DND-41 (cell line): ENCODE measurements around the gene KCNMB1.

Experiments
- ATAC-seq: fragments of 200-7000 bp; cut with Tn5 transposase; 3 replicates; pipeline ENCODE4 v1.9.1; 2021; ENCODE audit warnings: low read depth; ENCODE audit not compliant: insufficient read depth
- DNase-seq: peaks from one replicate; pipeline ENCODE4 v3.0.0-alpha.2; 2020
- H2AFZ ChIP-seq: 2 replicates; pipeline ENCODE4 v1.6.0; 2012; ENCODE audit warnings: low read depth, low read length
- H3K27ac ChIP-seq: 2 replicates; pipeline ENCODE4 v1.5.1; 2012; ENCODE audit warnings: low read length, inconsistent platforms
- H3K27me3 ChIP-seq: fragments of 200-600 bp; sonication (generic); 2 replicates; pipeline ENCODE4 v1.6.0; 2012; ENCODE audit warnings: low read length, mild to moderate bottlenecking, inconsistent platforms; ENCODE audit not compliant: insufficient read depth, poor library complexity
- H3K36me3 ChIP-seq: 2 replicates; pipeline ENCODE4 v1.5.1; 2012; ENCODE audit warnings: low read length, inconsistent platforms; ENCODE audit not compliant: insufficient read depth
- H3K4me1 ChIP-seq: 2 replicates; pipeline ENCODE4 v1.5.1; 2012; ENCODE audit warnings: mild to moderate bottlenecking, low read length; ENCODE audit not compliant: insufficient read depth
- H3K4me2 ChIP-seq: 2 replicates; pipeline ENCODE4 v1.6.0; 2012; ENCODE audit warnings: mild to moderate bottlenecking, moderate library complexity, low read length, inconsistent platforms; ENCODE audit not compliant: insufficient read depth
- H3K4me3 ChIP-seq, 2 experiments: fragments of 200-600 bp in 1 of 2; shearing (Covaris generic) in 1 of 2; 2 replicates each; pipeline ENCODE4 v1.5.1; 2012 to 2016; ENCODE audit warnings: inconsistent platforms in 2 of 2, low read length in 2 of 2, mild to moderate bottlenecking in 2 of 2, low read depth in 1 of 2, moderate library complexity in 1 of 2
- H3K79me2 ChIP-seq: 2 replicates; pipeline ENCODE4 v1.6.0; 2012; ENCODE audit warnings: low read length, inconsistent platforms; ENCODE audit not compliant: insufficient read depth
- H3K9ac ChIP-seq: 2 replicates; pipeline ENCODE4 v1.6.0; 2012; ENCODE audit warnings: low read depth, mild to moderate bottlenecking, inconsistent platforms, low read length, moderate library complexity
- H3K9me3 ChIP-seq: 2 replicates; pipeline ENCODE4 v1.5.1; 2012; ENCODE audit warnings: low read length, moderate library complexity, mild to moderate bottlenecking, inconsistent platforms; ENCODE audit not compliant: insufficient read depth, severe bottlenecking
- H4K20me1 ChIP-seq: 2 replicates; pipeline ENCODE4 v1.6.0; 2012; ENCODE audit warnings: low read length; ENCODE audit not compliant: insufficient read depth
- EZH2 ChIP-seq: IDR thresholded peaks from 3 replicates; pipeline ENCODE4 v1.6.1; 2012; ENCODE audit warnings: borderline replicate concordance, low read depth, mild to moderate bottlenecking, moderate library complexity, low read length, inconsistent platforms; ENCODE audit not compliant: severe bottlenecking
- TF ChIP-seq, protein P1 (sequence below): IDR thresholded peaks from 2 replicates; pipeline ENCODE4 v1.5.1; 2012; ENCODE audit warnings: borderline replicate concordance, low read length, moderate library complexity, mild to moderate bottlenecking; ENCODE audit not compliant: poor library complexity, severe bottlenecking; ENCODE audit errors: extremely low read depth

KCNMB1 gene

DNA sequence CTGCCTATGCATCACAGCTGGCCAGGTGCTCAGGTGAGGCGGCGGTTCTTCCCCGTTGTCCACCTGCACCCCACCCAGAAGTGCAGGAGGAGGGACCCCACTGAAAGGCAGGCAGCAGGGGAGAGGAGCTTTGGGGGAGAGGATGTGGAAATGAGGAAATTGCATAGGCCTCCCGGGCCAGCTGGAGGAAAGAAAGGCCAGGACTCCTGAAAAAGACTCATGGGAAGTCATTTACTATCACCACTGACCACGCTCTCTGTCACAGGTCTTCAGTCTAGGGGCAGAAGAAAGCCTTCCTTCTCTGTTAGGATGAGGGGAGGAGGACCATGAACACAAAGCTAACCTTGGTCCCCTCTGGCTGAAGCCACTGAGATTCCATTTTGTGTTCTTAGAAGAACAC lies 28.1 kb downstream of the KCNMB1 start:
- H2AFZ ChIP-seq, result no peak overlapping the region
- no peak overlapping the region for H3K9ac ChIP-seq
- ATAC-seq (no peak), DNase-seq (no peak)
- H3K9me3 ChIP-seq, result no peaks in the 10 kb centered on the region
- no peak overlapping the region for H3K4me3 ChIP-seq
- no peaks in the 10 kb centered on the region for H3K79me2 ChIP-seq
- TF ChIP-seq, protein P1, sequence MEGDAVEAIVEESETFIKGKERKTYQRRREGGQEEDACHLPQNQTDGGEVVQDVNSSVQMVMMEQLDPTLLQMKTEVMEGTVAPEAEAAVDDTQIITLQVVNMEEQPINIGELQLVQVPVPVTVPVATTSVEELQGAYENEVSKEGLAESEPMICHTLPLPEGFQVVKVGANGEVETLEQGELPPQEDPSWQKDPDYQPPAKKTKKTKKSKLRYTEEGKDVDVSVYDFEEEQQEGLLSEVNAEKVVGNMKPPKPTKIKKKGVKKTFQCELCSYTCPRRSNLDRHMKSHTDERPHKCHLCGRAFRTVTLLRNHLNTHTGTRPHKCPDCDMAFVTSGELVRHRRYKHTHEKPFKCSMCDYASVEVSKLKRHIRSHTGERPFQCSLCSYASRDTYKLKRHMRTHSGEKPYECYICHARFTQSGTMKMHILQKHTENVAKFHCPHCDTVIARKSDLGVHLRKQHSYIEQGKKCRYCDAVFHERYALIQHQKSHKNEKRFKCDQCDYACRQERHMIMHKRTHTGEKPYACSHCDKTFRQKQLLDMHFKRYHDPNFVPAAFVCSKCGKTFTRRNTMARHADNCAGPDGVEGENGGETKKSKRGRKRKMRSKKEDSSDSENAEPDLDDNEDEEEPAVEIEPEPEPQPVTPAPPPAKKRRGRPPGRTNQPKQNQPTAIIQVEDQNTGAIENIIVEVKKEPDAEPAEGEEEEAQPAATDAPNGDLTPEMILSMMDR, result no peak
- no peak for TF ChIP-seq EZH2
- no peaks in the 10 kb centered on the region for H3K36me3 ChIP-seq
- H3K4me1 ChIP-seq, result no peaks in the 10 kb centered on the region
- H3K27ac ChIP-seq, result no peak overlapping the region
- no peaks in the 10 kb centered on the region for H4K20me1 ChIP-seq
- no peaks in the 10 kb centered on the region for H3K27me3 ChIP-seq
- H3K4me2 ChIP-seq, result no peak overlapping the region

DNA sequence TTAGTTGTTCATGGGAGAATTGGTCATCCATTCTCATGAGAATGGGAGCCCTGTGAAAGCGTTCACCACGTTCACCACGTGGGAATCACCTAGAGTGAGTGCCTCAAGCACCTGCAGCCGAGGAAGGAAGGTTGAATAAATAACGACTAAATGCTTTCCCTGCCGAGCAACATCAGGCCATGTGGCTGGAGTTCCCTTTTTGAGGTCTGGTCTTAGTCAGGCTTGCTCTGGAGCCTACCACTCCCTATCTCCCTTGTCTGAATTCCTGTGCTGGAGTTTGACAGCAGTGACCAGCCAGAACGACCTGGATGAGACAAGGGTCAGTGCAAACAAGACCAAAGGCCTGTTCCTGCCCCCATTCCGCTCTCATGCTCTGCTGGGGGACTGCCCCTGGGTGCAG lies 28.5 kb downstream of the KCNMB1 start:
- DNase-seq, result no peak
- no peak overlapping the region for H2AFZ ChIP-seq
- no peaks in the 10 kb centered on the region for H3K27me3 ChIP-seq
- no peak overlapping the region for H3K4me3 ChIP-seq
- TF ChIP-seq EZH2, result no peak
- TF ChIP-seq, protein P1, result no peak
- no peaks in the 10 kb centered on the region for H4K20me1 ChIP-seq
- no peaks in the 10 kb centered on the region for H3K4me1 ChIP-seq
- H3K9me3 ChIP-seq, result no peaks in the 10 kb centered on the region
- no peak for ATAC-seq
- no peak overlapping the region for H3K9ac ChIP-seq
- H3K36me3 ChIP-seq, result no peaks in the 10 kb centered on the region
- no peak overlapping the region for H3K4me2 ChIP-seq
- H3K79me2 ChIP-seq, result no peaks in the 10 kb centered on the region
- no peak overlapping the region for H3K27ac ChIP-seq

DNA sequence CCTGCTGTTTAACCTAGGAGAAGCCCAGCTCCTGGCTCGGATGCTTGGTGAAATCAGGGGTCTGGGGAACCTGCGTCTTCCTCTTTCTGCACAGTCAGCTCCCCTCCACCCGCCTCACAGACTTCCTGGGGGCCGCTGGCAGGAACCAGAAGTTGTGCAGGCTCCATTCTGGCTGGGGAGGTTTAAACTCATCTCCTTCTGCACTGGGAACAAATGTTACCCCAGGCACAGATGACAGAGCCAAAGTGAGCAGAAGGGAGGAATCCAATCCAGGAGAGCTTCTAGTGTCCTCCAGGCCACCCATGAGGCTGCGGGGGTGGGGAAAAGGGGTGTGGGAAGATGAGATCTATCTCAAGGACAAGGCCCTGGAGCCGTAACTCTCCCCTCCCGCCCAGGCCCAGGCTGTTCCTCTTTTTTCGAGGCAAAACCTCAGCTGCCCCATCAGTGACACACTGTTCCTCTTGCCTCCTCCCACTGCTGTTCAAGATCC lies 31.2 kb downstream of the KCNMB1 start:
- H3K27ac ChIP-seq, result no peak overlapping the region

More for the DNA sequence above, 31.2 kb downstream of the KCNMB1 start:
- Histone ChIP-seq H3K36me3 (no peaks in the 10 kb centered on the region), H3K4me1 (no peaks in the 10 kb centered on the region), H2AFZ (no peak overlapping the region), H4K20me1 (no peaks in the 10 kb centered on the region), H3K27me3 (no peaks in the 10 kb centered on the region), H3K9ac (no peak overlapping the region), H3K4me3 (no peak overlapping the region), H3K9me3 (no peaks in the 10 kb centered on the region), H3K79me2 (no peaks in the 10 kb centered on the region), H3K4me2 (no peak overlapping the region)
- TF ChIP-seq EZH2, result no peak
- TF ChIP-seq, protein P1, result no peak
- ATAC-seq (no peak), DNase-seq (no peak)
